GM18519 (cell line): ENCODE data around the gene OSTM1.

Source experiments
- ATAC-seq: cut with Tn5 transposase; IDR thresholded peaks from one replicate; pipeline ENCODE4 v1.9.1; 2021; ENCODE audit warnings: mild to moderate bottlenecking, moderate library complexity; ENCODE audit not compliant: unreplicated experiment, low FRiP score

OSTM1 gene

GRCh38 chr6:108102965-108103364 is 28.4 kb upstream of the OSTM1 start:
- no peak for ATAC-seq

- ATAC-seq: no peak
Measured at GRCh38 chr6:108100003-108100402, 25.5 kb upstream of the OSTM1 start.

- no peak for ATAC-seq
Measured at GRCh38 chr6:108097882-108098281, 23.3 kb upstream of the OSTM1 start.

GRCh38 chr6:108093781-108094300 is 19.3 kb upstream of the OSTM1 start:
- no peak for ATAC-seq

- ATAC-seq: no peak
Measured at GRCh38 chr6:108091288-108091687, 16.7 kb upstream of the OSTM1 start.

GRCh38 chr6:108083349-108083748 is 8.8 kb upstream of the OSTM1 start:
- no peak for ATAC-seq

GRCh38 chr6:108082539-108082938 is 8.0 kb upstream of the OSTM1 start:
- ATAC-seq: no peak

GRCh38 chr6:108080010-108080780 is 5.7 kb upstream of the OSTM1 start:
- ATAC-seq: no peak

- ATAC-seq: no peak
Measured at GRCh38 chr6:108078191-108078590, 3.6 kb upstream of the OSTM1 start.

- no peak for ATAC-seq
Measured at GRCh38 chr6:108074057-108074358, 533 bp downstream of the OSTM1 start.

GRCh38 chr6:108071736-108072276 is 2.7 kb downstream of the OSTM1 start:
- no peak for ATAC-seq

- no peak for ATAC-seq
Measured at GRCh38 chr6:108068618-108069017, 5.9 kb downstream of the OSTM1 start.

GRCh38 chr6:108068182-108068581 is 6.4 kb downstream of the OSTM1 start:
- no peak for ATAC-seq

- no peak for ATAC-seq
Measured at GRCh38 chr6:108052706-108053105, 21.8 kb downstream of the OSTM1 start.

- ATAC-seq: no peak
Measured at GRCh38 chr6:108051481-108051880, 23.1 kb downstream of the OSTM1 start.

- ATAC-seq: no peak
Measured at GRCh38 chr6:108039681-108040080, 34.9 kb downstream of the OSTM1 start.

GRCh38 chr6:108036884-108037283 is 37.7 kb downstream of the OSTM1 start:
- ATAC-seq: no peak

GRCh38 chr6:108031968-108032367 is 42.6 kb downstream of the OSTM1 start:
- ATAC-seq: no peak

GRCh38 chr6:108030211-108030610 is 44.3 kb downstream of the OSTM1 start:
- ATAC-seq: no peak

GRCh38 chr6:108029226-108029921 is 45.2 kb downstream of the OSTM1 start:
- no peak for ATAC-seq

GRCh38 chr6:108027594-108027993 is 46.9 kb downstream of the OSTM1 start:
- ATAC-seq: no peak

GRCh38 chr6:108027056-108027455 is 47.5 kb downstream of the OSTM1 start:
- no peak for ATAC-seq
